Activated CD8-positive, alpha-beta memory T cell treated with anti-CD3 and anti-CD28 coated beads for 24 hours (primary cell): Measurements from ENCODE around the gene RNASE8.
"Not testable (repeated sequence)": the region's sequence is repeated elsewhere in the genome, so short reads cannot be mapped to it uniquely, and the experiment has no call there.

Experiments used
- DNase-seq: peaks from one replicate; pipeline ENCODE4 v3.0.0-alpha.2; 2020

The RNASE8 gene, protein sequence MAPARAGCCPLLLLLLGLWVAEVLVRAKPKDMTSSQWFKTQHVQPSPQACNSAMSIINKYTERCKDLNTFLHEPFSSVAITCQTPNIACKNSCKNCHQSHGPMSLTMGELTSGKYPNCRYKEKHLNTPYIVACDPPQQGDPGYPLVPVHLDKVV

DNA sequence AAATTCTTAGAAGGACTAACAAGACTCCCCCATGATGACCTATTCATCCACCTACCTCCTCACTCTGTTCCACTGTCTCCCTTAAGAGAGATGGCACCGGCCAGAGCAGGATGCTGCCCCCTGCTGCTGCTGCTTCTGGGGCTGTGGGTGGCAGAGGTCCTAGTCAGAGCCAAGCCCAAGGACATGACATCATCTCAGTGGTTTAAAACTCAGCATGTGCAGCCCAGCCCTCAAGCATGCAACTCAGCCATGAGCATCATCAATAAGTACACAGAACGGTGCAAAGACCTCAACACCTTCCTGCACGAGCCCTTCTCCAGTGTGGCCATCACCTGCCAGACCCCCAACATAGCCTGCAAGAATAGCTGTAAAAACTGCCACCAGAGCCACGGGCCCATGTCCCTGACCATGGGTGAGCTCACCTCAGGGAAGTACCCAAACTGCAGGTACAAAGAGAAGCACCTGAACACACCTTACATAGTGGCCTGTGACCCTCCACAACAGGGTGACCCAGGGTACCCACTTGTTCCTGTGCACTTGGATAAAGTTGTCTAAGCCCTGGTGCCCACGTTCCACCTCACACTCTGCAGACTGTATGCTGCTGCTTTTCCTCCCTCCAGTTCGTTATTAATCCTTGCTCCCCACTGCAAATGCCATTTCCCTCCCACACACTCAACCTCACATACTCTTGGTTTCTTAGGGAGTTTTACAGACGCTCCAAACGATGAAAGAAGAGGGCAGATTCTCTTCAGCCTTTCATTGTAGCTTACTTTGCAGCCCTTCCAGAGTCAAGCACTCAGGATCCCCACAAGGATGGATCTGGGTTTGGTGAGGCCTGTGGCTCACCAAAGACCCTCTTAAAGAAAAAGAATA lies at the start of gene RNASE8:
RNASE8 (plus strand) TSS at position 20 of the 873 bp plus-strand sequence; CDS start at position 91, 71 bp downstream.
- no peak for DNase-seq

DNA sequence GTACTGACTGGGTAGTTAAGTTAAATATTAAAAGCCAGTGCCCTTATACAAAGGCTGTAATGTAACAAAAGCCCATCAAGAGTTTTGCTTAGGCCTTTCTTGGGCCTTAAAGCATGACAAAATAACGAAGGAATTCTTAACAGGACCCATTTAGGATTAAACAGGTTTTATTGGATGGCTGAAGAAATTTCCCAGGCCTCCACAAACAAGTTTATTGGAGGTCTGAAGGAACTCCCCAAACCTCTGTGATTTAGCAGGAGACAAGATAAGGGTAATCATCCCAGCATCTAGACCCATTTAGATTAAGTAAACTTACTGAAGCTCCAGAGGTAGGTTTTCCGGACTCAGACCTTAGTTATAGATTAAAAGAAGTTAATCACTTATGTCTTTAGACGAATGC lies 47.9 kb upstream of the RNASE8 start:
- not testable (repeated sequence) for DNase-seq

DNA sequence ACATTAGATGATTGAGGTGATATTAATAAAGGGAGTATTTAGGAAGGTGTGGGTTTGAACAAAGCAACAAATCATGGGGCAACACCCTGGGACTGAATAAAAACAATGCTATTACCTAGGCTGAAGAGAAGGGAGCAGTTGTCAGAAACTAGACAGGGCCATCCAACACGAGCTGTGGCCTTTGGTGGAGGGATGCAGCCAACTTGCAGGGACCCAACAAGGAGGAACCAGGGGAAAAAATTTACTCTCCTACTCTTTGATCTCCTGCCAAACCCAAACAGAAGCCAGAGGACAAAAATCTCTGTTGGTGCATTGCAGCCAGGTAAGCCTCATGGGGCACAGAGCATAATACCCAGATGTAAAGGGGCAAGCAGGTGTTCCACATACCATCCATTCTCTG lies 46.5 kb upstream of the RNASE8 start:
- DNase-seq = no peak

DNA sequence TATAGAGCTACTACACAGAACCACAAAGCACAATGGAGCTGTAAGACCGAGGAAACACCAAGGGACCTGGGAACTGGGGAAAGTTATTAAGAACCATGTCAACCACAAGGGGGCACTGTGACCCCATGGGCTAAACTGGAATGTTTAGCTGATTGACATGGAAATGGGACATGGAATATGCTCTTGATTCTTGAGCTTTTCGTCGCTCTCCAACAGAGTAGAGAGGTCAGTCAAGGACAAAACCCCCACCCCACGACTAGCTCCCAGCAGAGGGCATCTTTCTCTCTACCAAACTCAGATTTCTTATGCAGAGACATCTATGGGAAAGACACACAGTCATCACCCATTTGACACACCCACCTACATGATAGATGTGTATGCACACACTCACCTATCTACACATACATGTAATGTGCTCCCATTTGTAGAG lies 42.8 kb upstream of the RNASE8 start:
- DNase-seq = peak; percentile 91

DNA sequence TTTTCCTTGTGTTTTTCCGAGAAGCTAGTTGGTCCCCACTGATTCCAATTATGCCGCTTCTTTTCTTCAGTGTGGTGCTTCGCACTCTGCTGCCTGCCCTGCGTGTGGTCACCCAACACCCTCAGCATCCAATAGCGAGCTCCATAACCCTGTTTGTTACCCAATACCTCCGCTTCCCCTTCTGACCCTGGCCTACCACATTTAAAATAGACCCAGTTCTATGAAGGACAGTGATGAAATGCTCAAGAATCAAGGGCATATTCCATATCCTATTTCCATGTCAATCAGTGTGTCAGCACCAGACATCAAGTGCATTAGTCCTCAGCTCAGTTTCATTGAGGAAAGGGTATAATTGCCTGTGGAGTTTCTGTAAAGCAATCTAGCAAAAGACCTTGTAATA lies 42.3 kb upstream of the RNASE8 start:
- no peak for DNase-seq

DNA sequence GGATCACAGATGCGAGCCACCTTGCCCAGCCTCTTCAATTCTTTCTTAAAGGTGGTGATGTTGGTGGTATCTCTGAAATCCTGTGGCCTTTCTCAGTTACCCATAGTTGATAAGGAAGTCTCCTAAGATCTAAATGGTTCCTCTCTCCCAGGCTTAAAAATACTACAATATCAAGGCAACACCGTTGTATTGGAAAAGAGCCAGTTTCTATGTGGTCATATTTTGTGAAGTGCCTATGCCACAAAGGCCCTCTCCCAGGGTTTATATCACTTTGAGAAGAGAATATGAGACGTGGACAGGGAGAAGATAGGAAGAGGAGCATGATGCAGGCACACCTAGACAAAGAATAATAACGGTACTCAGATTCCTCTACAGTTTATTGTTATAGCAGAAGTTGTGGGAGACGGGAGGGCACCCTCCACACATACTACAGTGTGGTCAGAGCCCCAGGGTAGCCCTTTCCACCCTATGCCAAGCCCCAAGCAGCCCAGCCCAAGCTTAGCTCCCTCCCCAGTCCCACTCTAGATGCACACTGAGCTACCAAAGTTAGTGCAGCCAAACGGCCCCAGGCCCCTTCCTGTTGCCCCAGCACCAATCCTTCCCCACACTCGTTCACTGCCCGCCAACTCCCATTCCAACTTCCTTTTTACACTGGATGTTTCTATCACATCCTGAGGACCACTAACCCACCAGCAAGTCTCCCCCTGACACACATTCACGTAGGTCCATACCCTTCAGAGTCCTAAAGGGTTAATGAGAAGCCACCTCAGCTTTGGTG lies 41.0 kb upstream of the RNASE8 start:
- no peak for DNase-seq

DNA sequence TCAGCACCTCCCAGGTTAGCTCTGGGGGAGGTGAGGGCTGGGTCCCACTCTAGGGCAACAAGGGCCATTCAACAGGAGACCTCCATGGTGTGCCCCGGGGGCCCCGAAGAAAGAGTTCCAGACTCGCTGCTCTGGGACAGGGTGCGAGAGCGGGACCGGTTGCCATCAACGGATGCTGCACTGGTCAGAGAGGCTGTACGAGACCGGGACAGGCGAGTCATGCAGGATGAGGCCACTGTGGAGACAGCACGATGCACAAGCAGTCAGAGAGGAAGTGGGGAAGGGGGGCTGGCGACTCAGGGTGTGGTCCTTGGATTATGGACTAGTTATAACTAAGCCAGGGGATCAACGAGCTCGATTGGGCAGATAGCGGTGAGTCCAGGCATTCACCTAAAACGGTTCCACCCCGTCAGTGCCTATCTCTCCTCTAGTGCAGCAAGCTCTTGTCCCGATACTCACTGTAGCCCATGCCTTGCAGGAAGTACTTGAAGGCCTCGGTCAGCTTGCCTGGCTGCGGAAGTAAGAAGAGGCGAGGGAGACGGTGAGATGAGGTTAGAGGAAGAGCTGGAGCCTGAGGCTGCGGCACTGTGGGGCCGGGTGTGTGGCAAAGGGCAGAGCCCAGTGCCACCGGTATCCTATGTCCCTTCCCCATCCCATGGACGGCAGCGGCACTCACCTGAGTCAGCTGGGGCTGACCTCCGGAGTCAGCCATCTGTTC lies 39.9 kb upstream of the RNASE8 start:
- DNase-seq = no peak

DNA sequence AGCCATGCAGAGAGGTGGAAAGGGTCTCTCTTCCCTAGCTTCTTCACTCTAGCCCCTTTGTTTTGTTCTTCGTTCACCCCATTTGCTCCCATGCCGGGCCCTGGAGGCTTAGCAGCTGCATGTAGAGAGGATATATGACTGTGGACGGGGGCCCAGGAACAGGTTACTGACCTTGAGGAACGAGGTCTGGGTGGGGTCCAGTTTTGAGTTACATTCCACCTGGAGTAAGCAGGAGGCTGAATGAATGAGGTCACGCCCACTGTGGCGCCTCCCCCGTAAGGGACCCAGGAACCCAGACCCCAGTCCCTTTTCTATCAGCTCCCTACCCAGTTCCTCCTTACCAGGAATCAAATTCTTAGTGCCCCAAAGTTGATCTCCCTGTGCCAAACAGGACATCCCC lies 39.3 kb upstream of the RNASE8 start:
- no peak for DNase-seq

DNA sequence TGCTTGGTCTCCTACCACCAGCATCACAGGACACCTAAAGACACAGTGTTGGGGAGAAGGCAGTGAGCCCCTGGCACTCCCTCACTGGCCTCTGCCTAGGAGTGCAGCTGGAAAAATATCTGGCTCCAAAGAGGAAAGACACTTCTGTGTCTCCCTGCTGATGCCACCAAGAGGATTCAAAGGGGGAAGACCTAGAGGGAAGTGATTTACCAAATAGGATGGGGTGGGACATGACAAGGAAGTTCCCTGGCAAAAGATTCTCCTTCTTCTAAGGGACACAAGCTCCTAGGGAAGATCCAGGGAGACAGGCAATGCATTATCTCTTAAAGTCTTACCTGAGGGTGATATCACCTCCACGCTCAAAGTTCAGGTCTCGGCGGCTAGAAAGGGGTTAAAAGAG lies 38.8 kb upstream of the RNASE8 start:
- no peak for DNase-seq

DNA sequence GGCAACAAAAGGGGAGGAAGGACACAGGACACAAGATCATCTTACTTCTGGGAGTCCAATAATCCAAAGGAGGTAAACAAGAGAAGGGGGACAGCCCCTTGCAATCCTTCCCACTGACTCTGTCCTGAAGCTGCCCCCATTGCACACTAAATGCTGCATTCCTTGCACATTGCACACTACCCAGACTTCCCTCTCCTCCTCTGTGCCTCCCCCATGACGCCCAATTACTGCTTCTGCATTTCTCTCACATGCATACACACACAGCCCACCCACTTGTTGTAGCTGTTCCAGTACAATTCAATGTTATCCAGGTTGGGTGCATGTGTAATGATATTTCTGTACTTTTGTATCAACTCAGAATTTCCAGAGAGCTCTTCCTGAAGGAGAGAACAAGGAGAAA lies 38.3 kb upstream of the RNASE8 start:
- no peak for DNase-seq

DNA sequence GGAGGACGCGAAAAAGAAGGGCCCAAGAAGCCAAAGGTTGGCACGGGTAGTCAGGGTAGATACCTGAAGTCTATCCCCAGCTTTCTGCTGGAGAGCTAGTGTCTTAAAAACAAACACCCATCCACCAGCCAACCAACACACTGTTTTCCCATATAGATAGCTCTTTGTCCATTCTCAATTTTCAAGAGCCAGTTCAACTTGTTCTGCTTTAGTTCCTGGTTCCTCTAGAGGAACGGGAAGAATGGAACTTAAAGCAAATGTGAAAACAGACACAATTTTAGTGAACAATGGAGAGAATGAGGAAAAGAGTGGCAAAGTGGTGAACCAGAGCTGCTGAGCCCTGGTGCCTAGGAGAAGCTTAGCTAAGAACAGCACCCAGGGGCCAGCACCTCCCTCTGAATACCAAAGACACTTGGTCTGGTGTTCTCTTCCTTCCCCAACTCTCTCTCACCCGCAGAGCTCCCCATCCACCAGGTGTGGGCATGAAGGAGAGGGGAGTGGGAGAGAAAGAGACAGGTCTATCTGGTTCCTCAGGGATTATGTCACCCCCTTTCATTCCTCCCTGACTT lies 36.6 kb upstream of the RNASE8 start:
- DNase-seq = no peak

DNA sequence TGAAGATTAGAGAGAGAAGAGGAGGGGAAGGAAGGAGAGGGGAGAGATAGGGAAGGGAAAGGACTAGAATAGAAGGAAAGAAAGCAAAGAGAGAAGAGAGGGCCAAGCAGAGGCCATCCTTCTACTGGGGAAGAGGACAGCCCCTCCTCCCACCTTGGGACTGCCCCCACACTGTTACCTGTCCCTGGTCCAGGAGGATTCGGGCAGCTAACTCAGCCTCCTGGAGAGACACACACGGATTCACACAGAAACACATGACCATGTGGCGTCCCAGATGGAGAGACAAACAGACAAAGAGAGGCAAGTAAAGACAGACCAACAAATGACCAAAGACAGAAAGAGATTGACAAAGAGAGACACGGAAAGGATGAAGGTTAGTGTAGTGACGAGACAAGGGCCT lies 34.9 kb upstream of the RNASE8 start:
- DNase-seq = no peak

DNA sequence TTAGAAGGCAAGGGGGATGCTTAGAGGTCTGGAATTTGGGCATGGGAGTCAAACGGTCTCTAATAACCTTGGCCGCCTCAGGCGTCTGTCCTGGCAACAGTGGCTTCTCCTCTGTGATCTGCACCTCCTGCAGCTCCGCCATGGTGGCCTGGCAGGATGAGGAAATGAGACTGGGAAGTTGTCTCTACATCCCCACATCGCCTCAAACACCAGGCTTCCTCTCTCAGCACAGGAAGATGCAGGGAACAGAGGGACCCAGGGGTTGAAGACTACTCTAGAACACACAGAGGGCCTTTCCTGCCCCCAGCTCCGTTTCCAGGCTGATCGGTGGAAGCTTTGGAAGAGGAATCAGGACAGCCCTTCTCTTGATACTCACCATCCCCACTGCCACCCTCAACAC lies 34.4 kb upstream of the RNASE8 start:
- DNase-seq = no peak

DNA sequence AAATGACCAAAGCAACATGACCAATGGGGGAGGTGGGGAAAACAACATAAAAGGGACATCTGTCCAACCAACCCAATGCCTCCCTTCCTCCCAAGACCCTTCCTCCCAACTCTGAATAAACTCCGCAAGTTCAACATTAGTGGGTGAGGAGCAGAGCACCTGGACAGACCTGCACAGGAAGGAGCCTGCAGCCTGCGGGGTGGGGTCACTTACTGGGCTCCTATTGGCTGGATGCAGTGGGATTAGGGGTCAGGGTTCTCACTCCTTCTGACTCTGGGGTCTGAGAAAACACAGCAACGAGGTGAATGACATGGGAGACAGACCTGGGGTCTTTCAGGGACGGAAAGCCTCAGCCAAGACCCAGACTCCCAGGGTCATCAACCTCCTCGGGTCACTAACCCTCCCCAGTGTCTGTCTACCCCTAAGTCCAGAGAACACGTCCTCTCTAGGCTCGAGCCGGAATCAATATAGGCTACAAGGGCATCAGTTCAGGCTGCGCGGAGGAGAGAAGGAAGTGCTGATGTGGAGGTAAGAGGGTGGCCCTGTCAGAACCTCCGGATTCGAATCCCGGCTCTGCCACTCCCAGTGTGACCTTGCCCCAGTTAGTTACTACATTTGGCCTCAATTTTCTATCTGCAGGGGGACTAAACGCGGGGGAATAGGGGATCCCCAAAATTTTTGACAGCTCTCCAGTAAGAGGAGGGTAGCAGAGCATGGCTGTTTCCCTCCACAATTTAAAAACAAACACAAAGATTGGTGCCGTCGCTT lies 33.6 kb upstream of the RNASE8 start:
- DNase-seq = peak; percentile 67

DNA sequence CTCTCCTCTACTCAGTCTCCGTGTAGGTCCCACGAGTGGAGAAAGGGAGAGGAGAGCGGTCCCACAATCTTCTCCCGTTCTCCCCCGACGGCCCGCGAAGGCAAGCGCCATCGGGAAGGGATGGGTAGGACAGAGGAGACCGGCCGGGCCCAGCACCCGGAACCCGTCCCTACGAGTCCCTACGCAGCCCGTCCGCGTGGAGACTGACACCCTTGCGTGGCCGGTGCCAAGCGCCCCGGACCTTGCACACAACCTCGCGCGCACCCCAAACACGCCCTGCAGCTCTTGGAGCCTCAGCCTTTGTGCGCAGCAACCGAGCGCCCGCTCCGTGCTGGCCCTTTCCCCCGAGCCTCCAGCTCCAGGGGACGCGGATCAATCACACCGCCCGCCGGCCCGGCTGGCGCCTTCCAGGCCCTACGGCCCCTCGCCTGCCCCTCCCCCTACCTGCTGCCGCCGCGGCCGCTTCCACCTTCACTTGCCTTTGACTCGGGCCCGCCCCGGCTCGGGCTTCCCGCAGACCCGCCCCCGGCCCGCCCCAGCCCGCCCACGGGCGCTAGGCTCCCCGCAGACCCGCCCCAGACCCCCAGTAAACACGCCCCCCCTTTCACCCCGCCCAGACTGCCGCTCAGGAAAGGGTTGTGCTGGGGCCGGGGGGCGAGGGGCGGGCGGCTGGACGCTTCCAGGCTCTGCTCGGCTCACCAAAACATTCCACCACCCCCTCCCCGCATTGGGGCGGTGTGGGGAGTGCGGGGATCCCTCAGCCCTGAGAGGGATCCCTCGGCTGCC lies 32.8 kb upstream of the RNASE8 start, which contains the start of gene NDRG2:
NDRG2 (minus strand) TSS at position 477 of the 786 bp plus-strand sequence. CDS start 1,746 bp downstream, outside the sequence.
- peak; percentile 83 for DNase-seq

DNA sequence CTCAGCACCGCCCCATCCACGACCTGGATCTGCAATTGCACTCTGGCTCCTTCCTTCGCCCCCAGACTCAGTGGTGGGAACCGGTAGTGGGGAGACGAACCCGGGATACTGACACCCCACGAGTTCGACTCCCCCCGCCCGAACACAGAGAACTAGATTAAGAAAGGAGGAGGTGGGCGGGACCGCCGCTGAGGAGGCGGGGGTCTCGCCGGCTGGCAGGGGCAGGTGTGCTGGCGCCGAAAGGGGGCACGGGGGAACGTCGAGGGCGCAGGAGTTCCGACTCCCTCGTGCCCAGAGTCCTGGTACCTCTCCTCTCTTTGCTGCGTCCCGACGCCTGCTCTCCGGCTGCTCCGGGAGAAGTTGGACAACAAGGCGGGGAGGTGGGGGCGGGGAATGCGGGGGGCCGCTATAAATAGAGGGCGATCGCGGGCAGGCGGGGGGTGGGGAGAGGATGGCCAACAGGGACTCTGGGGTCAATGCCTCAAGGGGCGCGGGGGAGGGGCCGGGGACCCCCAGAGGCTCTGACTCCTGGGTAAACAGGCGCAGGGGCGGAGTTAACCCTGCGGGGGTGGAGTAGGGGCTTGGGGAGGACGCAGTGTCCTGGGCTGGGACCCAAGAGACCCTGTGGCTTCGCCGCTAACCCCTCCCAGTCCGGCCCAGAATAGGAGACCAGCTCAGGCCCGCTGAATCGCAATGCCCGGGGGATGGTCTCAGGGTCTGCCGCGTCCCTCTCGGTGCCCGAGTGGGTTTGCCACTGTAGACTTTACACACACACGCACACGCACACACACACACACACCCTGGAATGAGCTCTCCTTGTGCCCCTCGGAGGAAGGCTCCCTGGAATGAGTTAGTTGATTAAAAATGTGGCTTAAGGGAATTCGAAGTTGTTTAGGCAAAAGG lies 32.0 kb upstream of the RNASE8 start:
- DNase-seq = no peak

DNA sequence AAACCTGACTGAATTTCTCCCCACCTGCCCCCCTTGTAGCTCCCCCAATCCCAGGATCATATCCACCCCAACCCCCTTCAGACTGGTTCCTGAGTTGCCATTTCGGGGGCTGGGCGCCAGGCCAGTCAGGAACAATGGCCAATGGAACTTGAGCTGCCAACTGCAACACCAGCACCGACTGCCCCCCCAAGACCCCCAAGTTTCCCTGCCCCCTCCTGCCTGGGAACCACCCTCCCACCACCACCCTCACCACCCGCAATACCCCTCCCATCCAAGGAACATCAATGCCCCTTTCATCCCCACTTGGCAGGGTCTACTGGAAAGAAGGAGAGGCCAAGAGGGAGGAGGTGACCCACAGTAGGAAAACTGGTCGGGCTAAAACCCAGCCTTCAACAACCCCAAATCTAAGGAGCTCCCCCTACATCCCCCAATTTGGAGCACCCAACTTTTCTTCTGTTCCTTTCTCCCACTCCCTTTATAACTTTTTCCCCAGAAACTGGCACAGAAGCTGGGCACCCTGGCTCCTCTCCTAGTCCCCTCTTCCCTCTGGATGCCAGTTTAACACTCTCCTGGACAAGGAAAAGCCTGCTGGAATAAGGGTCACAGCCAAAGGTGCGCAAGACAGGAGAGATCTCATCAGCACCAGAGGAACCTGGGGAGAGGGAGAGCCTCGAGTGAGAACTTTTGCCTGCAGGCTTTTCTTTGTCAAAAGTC lies 31.2 kb upstream of the RNASE8 start:
- DNase-seq = no peak

DNA sequence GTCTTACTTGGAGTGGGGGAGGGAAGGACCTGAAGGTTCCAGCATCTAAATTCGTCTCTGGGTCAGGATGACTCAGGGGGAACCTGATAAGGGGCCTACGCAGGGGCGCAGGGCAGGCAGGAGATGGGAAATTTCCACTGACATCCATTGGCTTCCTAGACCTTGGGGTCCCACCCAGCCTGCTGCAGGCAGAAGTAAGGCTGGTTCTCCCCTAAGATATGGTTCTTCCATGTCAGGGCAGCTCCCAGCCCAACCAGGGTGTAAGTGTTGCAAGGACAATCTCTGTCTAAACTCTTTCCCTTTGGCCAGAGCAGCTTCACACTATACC lies 30.7 kb upstream of the RNASE8 start:
- no peak for DNase-seq

DNA sequence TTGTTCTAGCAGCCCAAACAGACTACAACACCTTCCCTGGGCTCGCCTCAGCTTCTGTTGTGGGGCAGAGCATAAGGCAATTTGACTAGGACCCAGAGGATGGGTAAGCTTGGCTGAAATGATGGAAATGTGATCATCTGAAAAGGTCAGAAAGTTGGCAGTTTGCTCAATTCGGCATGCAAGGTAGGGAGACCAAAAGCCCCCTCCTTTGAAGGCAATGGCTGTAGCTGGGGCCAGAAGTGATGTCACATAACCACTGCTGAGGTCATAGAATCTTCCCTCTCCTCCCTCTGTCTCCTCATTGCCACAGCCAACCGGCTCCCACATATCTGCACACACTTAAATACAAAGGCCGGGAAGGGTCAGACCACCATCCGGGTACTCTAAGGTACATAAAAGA lies 27.7 kb upstream of the RNASE8 start, which contains the start of gene TPPP2:
TPPP2 (plus strand) TSS at position 301 of the 400 bp plus-strand sequence. CDS start 365 bp downstream, outside the sequence.
- DNase-seq = no peak
